ENCODE measurements around the gene BOD1.
A peak's percentile ranks its signal among the peaks of the same experiment; 100 is the strongest.
"Not testable (repeated sequence)": the region's sequence is repeated elsewhere in the genome, so short reads cannot be mapped to it uniquely, and the experiment has no call there.

BOD1 gene

DNA sequence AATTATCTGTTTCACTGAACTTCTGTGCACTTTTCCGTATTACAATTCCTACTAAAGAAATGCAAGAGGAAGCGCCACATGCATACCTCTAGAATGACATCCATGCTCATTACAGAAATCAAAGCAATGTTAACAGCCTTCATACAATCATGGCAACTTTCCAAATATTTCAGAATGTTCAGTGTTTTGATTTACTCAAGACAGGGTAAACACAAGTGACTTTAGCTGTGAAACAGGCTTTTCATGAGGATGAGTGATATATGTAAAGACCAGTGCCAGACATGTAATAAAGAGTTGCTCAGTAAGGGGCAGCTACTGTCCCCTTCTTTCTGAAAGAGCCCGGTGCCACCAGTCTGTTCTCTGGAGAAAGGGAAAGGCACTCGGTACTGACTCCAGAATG is 4.7 kb downstream of the BOD1 start:
- peaks cover 14% of the 10 kb centered on the region; the same call in 1 of the 2 replicates for H3K4me1 ChIP-seq (ENCODE audit: insufficient read depth, low read length)
- no peaks in the 10 kb centered on the region for H3K27me3 ChIP-seq (ENCODE audit: insufficient read depth, low read length)
- no peak overlapping the region for H3K27ac ChIP-seq (ENCODE audit: low read length)
- no peaks in the 10 kb centered on the region for H3K9me3 ChIP-seq (ENCODE audit: insufficient read depth, low read depth, low read length)
- peaks cover 71% of the 10 kb centered on the region for H3K36me3 ChIP-seq (ENCODE audit: insufficient read depth, low read depth, low read length)
- no peak overlapping the region for H3K9ac ChIP-seq (ENCODE audit: low read depth, low read length)
- no peak overlapping the region for H3K4me3 ChIP-seq (ENCODE audit: low read length)

DNA sequence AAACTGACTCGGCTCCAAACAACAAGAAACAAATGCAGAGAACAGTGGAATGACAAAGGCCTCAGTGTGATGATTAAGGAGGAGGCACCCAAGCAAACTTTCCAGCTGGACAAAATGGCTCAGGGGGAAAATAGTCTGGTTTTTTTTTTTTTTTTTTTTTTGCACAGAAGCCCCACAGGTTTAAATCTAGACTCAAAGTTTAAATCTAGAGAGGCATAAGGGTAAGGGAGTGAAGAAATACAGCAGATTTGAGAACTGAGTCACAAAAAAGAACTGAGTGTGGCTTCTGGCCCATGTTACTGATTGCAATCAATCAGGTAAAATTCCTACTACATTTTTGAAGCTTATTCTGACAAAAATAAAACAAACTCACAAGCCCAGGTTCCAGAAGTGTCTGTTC is 12.3 kb downstream of the BOD1 start:
- Histone ChIP-seq H3K27me3 (ENCODE audit: insufficient read depth, low read length) (no peaks in the 10 kb centered on the region), H3K4me3 (ENCODE audit: low read length) (no peak overlapping the region), H3K36me3 (ENCODE audit: insufficient read depth, low read depth, low read length) (peaks cover 70% of the 10 kb centered on the region), H3K9ac (ENCODE audit: low read depth, low read length) (no peak overlapping the region), H3K4me1 (ENCODE audit: insufficient read depth, low read length) (no peaks in the 10 kb centered on the region), H3K27ac (ENCODE audit: low read length) (no peak overlapping the region), H3K9me3 (ENCODE audit: insufficient read depth, low read depth, low read length) (no peaks in the 10 kb centered on the region)

DNA sequence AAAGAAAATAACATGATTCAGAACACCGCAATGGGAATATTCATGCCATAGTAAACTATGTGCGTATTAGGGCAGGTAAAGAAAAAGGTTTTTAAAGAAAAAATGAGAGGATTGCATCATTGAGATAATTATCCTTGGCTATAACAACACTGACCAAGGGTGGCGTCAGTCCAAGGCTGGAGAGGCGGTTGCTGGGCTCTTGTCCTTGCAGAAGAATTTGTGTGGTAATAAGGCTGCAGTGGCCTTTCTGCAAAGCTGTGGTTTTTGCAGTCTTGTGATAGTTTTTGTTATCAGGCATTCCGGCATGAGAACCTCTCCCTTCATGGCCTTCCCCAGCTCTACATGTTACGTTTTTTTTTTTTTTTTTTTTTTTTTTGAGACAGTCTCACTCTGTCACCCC is 14.0 kb downstream of the BOD1 start:
- Histone ChIP-seq H3K36me3 (ENCODE audit: insufficient read depth, low read depth, low read length) (peaks cover 53% of the 10 kb centered on the region), H3K9me3 (ENCODE audit: insufficient read depth, low read depth, low read length) (no peaks in the 10 kb centered on the region), H3K4me1 (ENCODE audit: insufficient read depth, low read length) (no peaks in the 10 kb centered on the region), H3K27ac (ENCODE audit: low read length) (peak overlapping the region; percentile 23), H3K9ac (ENCODE audit: low read depth, low read length) (no peak overlapping the region), H3K27me3 (ENCODE audit: insufficient read depth, low read length) (no peaks in the 10 kb centered on the region), H3K4me3 (ENCODE audit: low read length) (no peak overlapping the region)

- Histone ChIP-seq H3K27me3 (ENCODE audit: insufficient read depth, low read length) (no peaks in the 10 kb centered on the region), H3K9ac (ENCODE audit: low read depth, low read length) (no peak overlapping the region), H3K9me3 (ENCODE audit: insufficient read depth, low read depth, low read length) (no peaks in the 10 kb centered on the region), H3K36me3 (ENCODE audit: insufficient read depth, low read depth, low read length) (peaks cover 16% of the 10 kb centered on the region; the same call in 1 of the 2 replicates), H3K4me3 (ENCODE audit: low read length) (no peak overlapping the region), H3K4me1 (ENCODE audit: insufficient read depth, low read length) (no peaks in the 10 kb centered on the region), H3K27ac (ENCODE audit: low read length) (no peak overlapping the region)
These were observed 17.8 kb downstream of the BOD1 start for GRCh38 chr5:173598686-173599085.

DNA sequence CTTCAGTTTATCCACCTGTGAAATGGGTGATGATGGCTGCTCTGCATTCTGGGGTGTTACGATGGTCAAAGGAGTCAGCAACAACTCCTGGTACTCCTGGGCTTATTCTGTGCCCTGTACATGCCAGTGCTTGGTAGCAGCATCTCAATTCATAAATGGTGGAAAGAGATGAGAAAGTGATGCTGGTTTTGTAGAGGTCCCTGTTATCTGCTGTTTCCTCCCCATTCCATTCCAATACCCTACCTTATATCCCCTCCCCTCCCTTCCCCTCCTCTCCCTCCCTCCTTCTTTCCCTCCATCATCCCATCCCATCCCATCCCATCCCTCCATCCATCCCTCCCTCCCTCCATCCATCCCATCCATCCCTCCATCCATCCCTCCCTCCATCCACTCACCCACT is 19.1 kb downstream of the BOD1 start:
- Histone ChIP-seq H3K9ac (ENCODE audit: low read depth, low read length) (no peak overlapping the region), H3K27ac (ENCODE audit: low read length) (no peak overlapping the region), H3K4me3 (ENCODE audit: low read length) (no peak overlapping the region), H3K27me3 (ENCODE audit: insufficient read depth, low read length) (no peaks in the 10 kb centered on the region), H3K4me1 (ENCODE audit: insufficient read depth, low read length) (no peaks in the 10 kb centered on the region), H3K9me3 (ENCODE audit: insufficient read depth, low read depth, low read length) (peaks cover 11% of the 10 kb centered on the region), H3K36me3 (ENCODE audit: insufficient read depth, low read depth, low read length) (peaks cover 10% of the 10 kb centered on the region; the same call in 1 of the 2 replicates)

- Histone ChIP-seq H3K36me3 (ENCODE audit: insufficient read depth, low read depth, low read length) (peaks cover 4% of the 10 kb centered on the region; the same call in 1 of the 2 replicates), H3K4me1 (ENCODE audit: insufficient read depth, low read length) (no peaks in the 10 kb centered on the region), H3K9me3 (ENCODE audit: insufficient read depth, low read depth, low read length) (peaks cover 23% of the 10 kb centered on the region), H3K9ac (ENCODE audit: low read depth, low read length) (no peak overlapping the region), H3K27ac (ENCODE audit: low read length) (no peak overlapping the region), H3K4me3 (ENCODE audit: low read length) (no peak overlapping the region), H3K27me3 (ENCODE audit: insufficient read depth, low read length) (no peaks in the 10 kb centered on the region)
These were observed 20.6 kb downstream of the BOD1 start for GRCh38 chr5:173595841-173596240.

GRCh38 chr5:173594061-173594460 is 22.4 kb downstream of the BOD1 start:
- Histone ChIP-seq H3K36me3 (ENCODE audit: insufficient read depth, low read depth, low read length) (no peaks in the 10 kb centered on the region), H3K4me1 (ENCODE audit: insufficient read depth, low read length) (no peaks in the 10 kb centered on the region), H3K9me3 (ENCODE audit: insufficient read depth, low read depth, low read length) (peaks cover 27% of the 10 kb centered on the region), H3K9ac (ENCODE audit: low read depth, low read length) (no peak overlapping the region), H3K27ac (ENCODE audit: low read length) (no peak overlapping the region), H3K4me3 (ENCODE audit: low read length) (no peak overlapping the region), H3K27me3 (ENCODE audit: insufficient read depth, low read length) (no peaks in the 10 kb centered on the region)

- no peaks in the 10 kb centered on the region for H3K36me3 ChIP-seq (ENCODE audit: insufficient read depth, low read depth, low read length)
- peaks cover 41% of the 10 kb centered on the region for H3K9me3 ChIP-seq (ENCODE audit: insufficient read depth, low read depth, low read length)
- H3K27me3 ChIP-seq (ENCODE audit: insufficient read depth, low read length): no peaks in the 10 kb centered on the region
- H3K27ac ChIP-seq (ENCODE audit: low read length): no peak overlapping the region
- no peaks in the 10 kb centered on the region for H3K4me1 ChIP-seq (ENCODE audit: insufficient read depth, low read length)
- no peak overlapping the region for H3K4me3 ChIP-seq (ENCODE audit: low read length)
- H3K9ac ChIP-seq (ENCODE audit: low read depth, low read length): no peak overlapping the region
These were observed 24.3 kb downstream of the BOD1 start for GRCh38 chr5:173592050-173592669.

- no peaks in the 10 kb centered on the region for H3K36me3 ChIP-seq (ENCODE audit: insufficient read depth, low read depth, low read length)
- H3K9ac ChIP-seq (ENCODE audit: low read depth, low read length): no peak overlapping the region
- no peaks in the 10 kb centered on the region for H3K27me3 ChIP-seq (ENCODE audit: insufficient read depth, low read length)
- H3K27ac ChIP-seq (ENCODE audit: low read length): no peak overlapping the region
- H3K4me1 ChIP-seq (ENCODE audit: insufficient read depth, low read length): no peaks in the 10 kb centered on the region
- H3K9me3 ChIP-seq (ENCODE audit: insufficient read depth, low read depth, low read length): peaks cover 48% of the 10 kb centered on the region
- H3K4me3 ChIP-seq (ENCODE audit: low read length): no peak overlapping the region
These were observed 25.4 kb downstream of the BOD1 start for GRCh38 chr5:173591056-173591514.

DNA sequence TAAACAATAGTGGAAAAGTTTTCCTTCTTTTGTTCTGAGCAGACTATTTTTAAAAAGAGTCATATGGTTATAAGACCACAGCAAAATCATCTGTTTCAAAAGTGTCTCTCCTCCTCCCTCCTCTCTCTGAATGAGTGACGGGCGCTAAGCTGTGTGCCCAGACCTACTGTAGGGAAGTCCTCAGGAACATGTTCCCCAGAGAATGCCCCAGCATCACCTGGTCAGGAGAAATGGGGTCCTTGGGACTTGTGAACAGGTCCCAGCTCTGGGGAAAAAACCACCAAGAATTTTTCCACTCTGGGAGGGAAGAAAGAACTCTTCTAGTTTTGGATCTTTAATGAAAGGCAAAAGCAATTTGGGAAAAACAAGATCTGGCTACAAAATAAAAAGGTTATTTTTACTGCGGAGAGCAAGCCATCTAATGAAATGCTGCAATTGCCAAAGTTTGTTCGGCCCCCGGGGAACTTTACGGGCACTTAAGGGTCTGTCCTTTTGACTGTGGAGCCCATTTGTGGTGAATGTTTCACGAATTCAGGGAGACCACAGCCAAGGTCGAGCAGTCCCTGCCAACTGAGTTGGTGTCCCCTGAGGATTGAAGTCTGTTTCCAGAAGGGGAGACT is 25.9 kb downstream of the BOD1 start:
- Histone ChIP-seq H3K4me3 (ENCODE audit: low read length) (no peak overlapping the region), H3K4me1 (ENCODE audit: insufficient read depth, low read length) (no peaks in the 10 kb centered on the region), H3K27ac (ENCODE audit: low read length) (no peak overlapping the region), H3K36me3 (ENCODE audit: insufficient read depth, low read depth, low read length) (no peaks in the 10 kb centered on the region), H3K9ac (ENCODE audit: low read depth, low read length) (no peak overlapping the region), H3K9me3 (ENCODE audit: insufficient read depth, low read depth, low read length) (peaks cover 54% of the 10 kb centered on the region), H3K27me3 (ENCODE audit: insufficient read depth, low read length) (no peaks in the 10 kb centered on the region)

- not testable (repeated sequence) for H3K36me3 ChIP-seq (ENCODE audit: insufficient read depth, low read depth, low read length); H3K27me3 ChIP-seq (ENCODE audit: insufficient read depth, low read length); H3K4me3 ChIP-seq (ENCODE audit: low read length); H3K4me1 ChIP-seq (ENCODE audit: insufficient read depth, low read length); H3K27ac ChIP-seq (ENCODE audit: low read length); H3K9ac ChIP-seq (ENCODE audit: low read depth, low read length)
- H3K9me3 ChIP-seq (ENCODE audit: insufficient read depth, low read depth, low read length): peaks cover 35% of the 10 kb centered on the region
These were observed 30.3 kb downstream of the BOD1 start for GRCh38 chr5:173586133-173586532.

DNA sequence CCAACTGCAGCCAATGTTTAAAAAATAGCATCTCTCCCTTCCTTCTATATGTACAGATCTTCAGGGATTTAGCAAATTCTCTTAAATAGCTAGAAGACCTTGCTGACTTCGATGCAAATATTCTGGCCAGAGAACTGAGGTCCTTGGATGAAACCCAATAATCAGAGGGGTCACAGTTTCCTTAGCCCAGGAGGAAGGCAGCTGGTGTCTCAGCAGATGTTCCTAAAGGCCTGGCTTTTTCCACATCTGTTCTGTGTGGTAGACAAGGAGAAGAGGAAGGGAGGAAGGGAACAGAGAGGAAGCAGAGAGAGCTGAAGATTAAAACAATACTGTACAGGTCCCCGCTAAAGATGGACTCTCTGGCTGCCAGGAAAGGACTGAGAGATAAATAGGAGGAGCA is 33.1 kb downstream of the BOD1 start:
- H3K4me3 ChIP-seq (ENCODE audit: low read length): no peak overlapping the region
- H3K4me1 ChIP-seq (ENCODE audit: insufficient read depth, low read length): no peaks in the 10 kb centered on the region
- H3K9me3 ChIP-seq (ENCODE audit: insufficient read depth, low read depth, low read length): peaks cover 37% of the 10 kb centered on the region
- no peak overlapping the region for H3K9ac ChIP-seq (ENCODE audit: low read depth, low read length)
- H3K36me3 ChIP-seq (ENCODE audit: insufficient read depth, low read depth, low read length): no peaks in the 10 kb centered on the region
- no peaks in the 10 kb centered on the region for H3K27me3 ChIP-seq (ENCODE audit: insufficient read depth, low read length)
- no peak overlapping the region for H3K27ac ChIP-seq (ENCODE audit: low read length)
